Myometrial cell (primary cell): ENCODE measurements around the gene OR51G2. TPM values are rescaled to one million over a fixed set of nuclear protein-coding genes. Genes with fewer than 3 reads are reported as not detected.

Experiments
- total RNA-seq: library from RNA; depleted of rRNA; stranded (reverse); fragments of >200 nt; gene quantifications from 2 replicates; pipeline ENCODE4 v1.2.3, GENCODE V29; 2015

The OR51G2 gene
- not detected in 2 replicates for total RNA-seq

GRCh38 chr11:4919250-4919649 lies at the start of gene OR51G2:
OR51G2 (minus strand) TSS chr11:4919350; CDS start chr11:4915663, 3,687 bp downstream.

GRCh38 chr11:4955613-4956012 lies 36.5 kb upstream of the OR51G2 start, which contains the start of gene OR51A2:
OR51A2 (minus strand) TSS chr11:4955713; CDS start chr11:4955713, 0 bp downstream.

GRCh38 chr11:4947505-4947904 lies 28.4 kb upstream of the OR51G2 start, which contains the start of gene OR51A4:
OR51A4 (minus strand) TSS chr11:4947605; CDS start chr11:4947100, 505 bp downstream.

GRCh38 chr11:4924239-4924638 lies 5.1 kb upstream of the OR51G2 start, which contains the start of gene OR51G1:
OR51G1 (minus strand) TSS chr11:4924339; CDS start chr11:4924339, 0 bp downstream.

GRCh38 chr11:4903484-4903883 lies 15.7 kb downstream of the OR51G2 start, which contains the start of gene OR51A7:
OR51A7 (plus strand) TSS chr11:4903783; CDS start chr11:4907370, 3,587 bp downstream.

GRCh38 chr11:4881860-4882500 lies 37.2 kb downstream of the OR51G2 start, which contains the start of gene OR51T1:
OR51T1 (plus strand) TSS chr11:4881900; CDS start chr11:4881900, 0 bp downstream.

Other genes with a start within 250 kb of the OR51G2 start
- gene OR51E2, start 221.5 kb downstream of the OR51G2 start, total RNA-seq = under 0.01 TPM in 1 of 2 replicates, not detected in the other
- gene MMP26, start 214.6 kb downstream of the OR51G2 start, total RNA-seq = not detected in 2 replicates
- not detected in 2 replicates for gene OR51F1, start 149.4 kb downstream of the OR51G2 start, total RNA-seq
- not detected in 2 replicates for gene OR52R1, start 115.0 kb downstream of the OR51G2 start, total RNA-seq
- not detected in 2 replicates for gene OR51F2, start 98.0 kb downstream of the OR51G2 start, total RNA-seq
- not detected in 2 replicates for gene OR51S1, start 70.1 kb downstream of the OR51G2 start, total RNA-seq
- not detected in 2 replicates for gene OR51T1, start 37.5 kb downstream of the OR51G2 start, total RNA-seq
- not detected in 2 replicates for gene OR51A7, start 15.6 kb downstream of the OR51G2 start, total RNA-seq
- not detected in 2 replicates for gene OR51G1, start 5.0 kb upstream of the OR51G2 start, total RNA-seq
- not detected in 2 replicates for gene OR51A4, start 28.3 kb upstream of the OR51G2 start, total RNA-seq
- not detected in 2 replicates for gene OR51A2, start 36.4 kb upstream of the OR51G2 start, total RNA-seq
- gene OR51L1, start 75.5 kb upstream of the OR51G2 start, total RNA-seq = not detected in 2 replicates
- 1.7 TPM in 1 of 2 replicates, not detected in the other for gene OR52J3, start 127.2 kb upstream of the OR51G2 start, total RNA-seq
- not detected in 2 replicates for gene OR52E2, start 140.3 kb upstream of the OR51G2 start, total RNA-seq
- gene OR52E1, start 150.2 kb upstream of the OR51G2 start, total RNA-seq = not detected in 2 replicates
- gene OR52A5, start 219.0 kb upstream of the OR51G2 start, total RNA-seq = not detected in 2 replicates
- not detected in 2 replicates for gene OR52A1, start 235.4 kb upstream of the OR51G2 start, total RNA-seq